ENCODE data around the gene ZNF335.
"Not testable (repeated sequence)": the region's sequence is repeated elsewhere in the genome, so short reads cannot be mapped to it uniquely, and the experiment has no call there.

The ZNF335 gene

DNA sequence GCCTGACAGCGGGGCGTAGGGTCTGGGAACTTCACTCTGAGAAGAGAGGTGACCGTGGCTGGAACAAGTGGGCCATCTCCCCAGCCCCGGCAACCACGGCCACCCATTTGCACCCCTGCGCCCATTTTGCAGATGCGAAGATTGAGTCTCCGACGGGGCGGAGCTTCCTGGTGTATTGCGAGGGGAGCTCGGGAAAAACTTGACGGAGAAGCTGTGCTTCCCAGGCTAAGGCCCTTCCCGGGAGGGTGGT is 653 bp downstream of the ZNF335 start:
- no peak for DNase-seq (ENCODE audit: low read depth)

GRCh38 chr20:45970646-45971424 is 1.2 kb downstream of the ZNF335 start:
- no peak for DNase-seq (ENCODE audit: low read depth)

DNA sequence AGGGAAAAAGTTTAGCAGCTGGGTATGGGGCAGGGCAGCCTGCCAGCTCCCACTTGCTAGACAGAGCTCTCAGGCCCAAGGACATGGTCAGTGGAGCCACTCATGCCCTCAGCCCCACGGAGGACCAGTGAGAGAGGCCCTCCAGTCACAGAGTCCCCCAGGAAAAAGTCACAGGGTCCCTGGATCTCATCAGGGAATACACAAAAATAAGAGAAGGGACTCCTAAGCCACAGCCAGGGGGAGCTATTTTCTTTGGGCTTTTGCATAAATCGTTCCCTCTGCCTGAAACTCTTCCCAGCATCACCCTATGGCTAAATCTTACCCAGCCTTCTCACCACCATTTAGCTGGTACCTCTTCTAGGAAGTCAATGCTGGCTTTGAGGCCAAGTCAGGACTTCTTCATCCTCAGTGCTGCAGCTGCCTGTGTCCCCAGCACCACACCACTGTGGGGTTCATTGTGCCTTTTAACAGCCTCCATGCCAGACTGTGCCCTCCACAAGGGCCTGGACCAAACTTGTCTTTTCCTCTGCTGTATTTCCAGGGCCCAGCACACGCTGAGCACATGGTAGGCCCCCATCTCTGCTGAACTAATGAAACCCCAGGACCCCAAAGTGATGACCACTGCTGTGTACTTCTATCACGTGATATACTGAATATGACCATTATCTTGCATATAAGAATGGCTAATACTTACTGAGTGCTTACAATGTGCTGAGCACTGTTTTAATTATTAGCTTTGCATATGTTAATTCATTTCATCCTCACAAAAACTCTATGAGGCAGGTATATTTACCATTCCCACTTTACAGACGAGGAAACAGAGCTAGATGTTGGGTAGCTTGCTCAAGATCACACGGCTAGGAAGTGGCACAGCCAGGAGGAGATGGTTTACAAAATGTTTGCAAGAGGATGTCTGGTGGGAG is 2.0 kb downstream of the ZNF335 start:
- DNase-seq (ENCODE audit: low read depth) = no peak

- DNase-seq (ENCODE audit: low read depth) = no peak
Measured at GRCh38 chr20:45968801-45969711, 2.9 kb downstream of the ZNF335 start.

DNA sequence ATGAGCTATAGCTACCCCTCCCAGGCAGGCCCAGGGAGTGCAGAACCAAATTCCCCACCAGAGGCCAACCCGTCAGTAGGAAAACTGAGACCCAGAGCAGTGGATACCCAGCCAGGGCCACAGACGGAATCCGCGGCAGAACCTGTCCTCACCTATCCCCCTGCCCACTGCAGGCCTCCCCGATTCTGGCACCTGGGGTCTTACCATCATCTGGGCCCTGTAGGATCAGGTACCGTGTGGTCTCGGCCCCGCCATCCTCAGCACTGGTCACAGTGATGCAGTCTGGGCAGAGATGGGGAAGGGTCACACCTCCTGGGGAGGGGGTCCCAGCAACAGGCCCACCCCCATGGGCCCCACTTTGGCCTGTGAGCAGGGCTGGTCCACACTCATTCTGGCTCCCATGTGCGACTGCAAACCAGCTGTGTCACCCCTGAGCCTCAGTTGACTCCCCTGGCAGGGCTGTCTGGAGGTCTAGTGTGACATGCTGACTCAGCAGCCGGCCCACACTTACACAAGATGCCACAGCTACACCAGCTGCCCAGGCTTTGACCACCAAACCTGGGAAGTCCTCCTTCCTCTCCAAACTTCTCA is 3.8 kb downstream of the ZNF335 start:
- no peak for DNase-seq (ENCODE audit: low read depth)

DNA sequence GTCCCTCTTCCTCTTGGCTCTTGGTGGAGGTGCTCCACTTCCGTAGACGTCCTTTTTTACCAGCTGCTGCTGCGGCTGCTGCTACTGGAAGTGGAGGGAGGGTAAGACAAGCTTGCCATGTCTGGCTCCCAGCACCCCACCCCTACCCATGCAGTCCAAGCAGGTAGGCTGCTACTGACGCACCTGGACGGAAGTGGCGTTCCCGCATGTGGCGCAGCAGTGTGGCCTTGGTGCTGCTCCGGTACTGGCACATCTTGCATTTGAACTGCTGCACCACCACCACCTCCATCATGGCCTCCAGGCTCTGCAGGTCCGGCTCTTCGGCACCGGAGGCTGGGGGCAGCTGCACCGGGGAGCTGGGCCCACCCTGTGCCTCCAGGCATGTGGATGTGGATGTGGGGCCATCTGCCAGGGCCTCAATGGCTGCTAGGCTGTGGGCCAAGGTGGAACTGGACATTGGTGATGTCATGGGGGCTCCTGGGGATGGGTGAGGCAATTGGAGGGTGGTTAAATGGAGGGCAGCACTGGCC is 4.4 kb downstream of the ZNF335 start:
- DNase-seq (ENCODE audit: low read depth) = no peak

DNA sequence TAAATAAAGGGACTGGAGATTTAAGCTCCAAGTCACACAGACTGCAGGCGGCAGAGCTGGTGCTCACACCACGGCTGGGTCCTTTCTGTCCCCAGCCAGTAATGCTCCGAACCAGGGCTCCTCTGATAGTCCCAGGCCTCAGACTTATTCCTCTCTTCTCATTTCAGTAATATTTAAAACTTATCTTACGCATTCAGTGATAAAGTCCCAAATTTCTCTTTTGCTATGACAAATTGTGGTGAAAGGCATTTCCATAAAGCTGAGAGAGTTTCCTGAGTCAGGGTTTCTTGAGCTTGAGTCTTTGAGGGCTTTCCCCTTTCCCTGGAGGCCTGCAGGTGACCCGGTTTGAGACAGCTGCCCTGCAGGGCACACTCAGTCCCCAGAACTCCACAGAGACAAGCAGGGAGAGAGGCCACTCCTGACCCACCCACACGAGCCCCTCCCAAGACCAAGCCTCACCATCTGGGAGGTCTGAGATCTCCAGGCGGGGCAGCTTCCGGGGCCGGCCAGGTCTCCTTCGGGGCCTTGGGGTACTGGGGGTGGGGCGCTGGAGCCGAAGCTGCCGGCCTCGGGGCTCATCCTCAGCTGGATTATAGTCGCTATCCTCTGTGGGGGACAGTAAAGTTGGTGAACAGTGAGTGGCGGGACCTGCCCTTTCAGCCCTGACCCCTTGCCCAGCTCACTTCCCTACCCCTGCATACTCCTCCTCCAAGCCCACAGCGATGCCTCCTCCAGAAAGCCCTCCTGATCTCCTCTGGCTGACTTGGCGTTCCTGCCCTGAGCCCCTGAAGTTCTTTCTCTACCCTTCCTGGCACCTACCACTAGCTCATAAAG is 6.6 kb downstream of the ZNF335 start:
- DNase-seq (ENCODE audit: low read depth) = no peak

DNA sequence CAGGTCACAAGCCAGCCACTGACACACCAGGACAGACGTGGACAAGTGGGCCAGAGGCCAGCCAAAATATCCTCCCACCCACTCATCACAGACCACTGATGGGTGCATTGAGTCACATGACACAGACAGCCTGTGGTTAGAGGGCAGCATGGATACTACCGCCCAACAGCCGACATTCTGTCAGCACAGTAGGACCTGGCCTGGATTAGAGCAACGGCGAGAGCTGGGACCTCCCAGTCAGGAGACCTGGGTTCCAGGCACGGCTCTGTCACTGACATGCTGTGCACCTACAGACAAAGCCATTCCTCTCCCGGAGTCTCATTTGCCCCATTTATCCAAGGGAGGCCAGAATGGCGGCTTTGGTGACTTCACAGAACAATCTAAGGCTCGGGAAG is 8.0 kb downstream of the ZNF335 start:
- DNase-seq (ENCODE audit: low read depth) = no peak

DNA sequence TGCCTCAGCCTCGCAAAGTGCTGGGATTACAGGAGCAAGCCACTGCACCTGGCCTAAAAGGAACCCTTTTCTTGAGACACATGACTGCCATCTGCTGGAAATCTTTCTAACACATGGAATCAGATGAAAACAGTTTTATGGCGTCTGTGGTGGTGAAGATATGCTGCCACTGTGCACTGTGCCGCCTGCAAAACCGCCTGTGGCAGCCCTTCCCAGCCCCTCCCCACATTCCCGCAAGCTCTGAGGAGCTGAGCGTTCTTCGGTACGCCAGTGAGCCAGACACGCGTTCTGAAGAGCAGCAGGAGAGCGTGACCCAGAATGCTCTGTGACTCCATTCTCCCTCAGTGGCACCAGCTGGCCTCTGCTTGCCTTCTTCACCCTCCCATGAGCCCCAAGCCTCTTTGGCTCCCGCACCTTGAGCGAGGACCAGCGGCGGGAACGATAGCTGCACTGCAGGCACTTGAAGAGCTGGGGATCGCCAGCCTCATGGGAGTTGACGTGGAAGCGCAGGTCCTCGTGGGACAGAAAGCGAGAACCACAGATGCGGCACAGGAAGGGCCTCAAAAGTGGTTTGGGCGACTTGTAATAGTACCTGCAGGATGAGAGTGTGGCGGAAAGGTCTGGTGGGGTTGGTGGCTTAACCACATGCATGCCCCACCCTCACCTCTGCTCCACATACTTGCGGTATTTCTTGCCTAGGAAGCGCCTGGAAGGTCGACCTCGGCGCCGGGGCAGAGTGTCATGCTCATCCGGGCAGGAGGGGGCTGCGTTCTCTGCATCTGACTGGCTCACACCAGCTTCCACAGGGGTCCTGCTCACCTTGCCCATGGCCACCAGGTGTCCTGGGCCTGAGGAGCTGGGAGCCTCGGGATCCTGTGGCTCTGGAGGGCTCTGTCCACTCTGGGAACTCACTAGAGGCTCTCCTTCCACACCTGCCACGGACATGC is 8.7 kb downstream of the ZNF335 start:
- DNase-seq (ENCODE audit: low read depth) = no peak

- no peak for DNase-seq (ENCODE audit: low read depth)
Measured at GRCh38 chr20:45962031-45962755, 9.8 kb downstream of the ZNF335 start.

GRCh38 chr20:45959956-45960630 is 11.9 kb downstream of the ZNF335 start:
- no peak for DNase-seq (ENCODE audit: low read depth)

- DNase-seq (ENCODE audit: low read depth) = no peak
Measured at GRCh38 chr20:45959126-45959525, 12.9 kb downstream of the ZNF335 start.

DNA sequence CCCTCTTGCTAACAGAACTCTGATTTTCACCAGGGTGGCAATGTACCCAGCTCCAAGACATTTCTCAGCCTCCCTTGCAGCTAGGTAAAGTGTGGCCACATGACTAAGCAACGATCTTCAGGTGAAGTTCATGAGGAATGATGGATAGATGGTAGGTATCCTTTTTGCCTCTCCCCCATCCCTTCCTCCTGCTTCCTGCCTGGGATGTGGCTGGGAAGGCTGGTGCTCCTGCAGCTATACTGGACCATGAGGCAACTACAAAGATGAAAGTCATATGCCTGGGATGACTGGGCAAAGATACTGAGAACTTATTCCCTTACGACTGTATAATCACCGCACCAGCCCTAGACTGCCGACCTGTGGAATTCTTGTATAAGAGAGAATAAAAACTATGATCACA is 13.4 kb downstream of the ZNF335 start:
- no peak for DNase-seq (ENCODE audit: low read depth)

GRCh38 chr20:45957021-45957941 is 14.7 kb downstream of the ZNF335 start:
- DNase-seq (ENCODE audit: low read depth) = no peak

- not testable (repeated sequence) for DNase-seq (ENCODE audit: low read depth)
Measured at GRCh38 chr20:45956326-45956725, 15.7 kb downstream of the ZNF335 start.

GRCh38 chr20:45953672-45954071 is 18.3 kb downstream of the ZNF335 start:
- DNase-seq (ENCODE audit: low read depth) = no peak

DNA sequence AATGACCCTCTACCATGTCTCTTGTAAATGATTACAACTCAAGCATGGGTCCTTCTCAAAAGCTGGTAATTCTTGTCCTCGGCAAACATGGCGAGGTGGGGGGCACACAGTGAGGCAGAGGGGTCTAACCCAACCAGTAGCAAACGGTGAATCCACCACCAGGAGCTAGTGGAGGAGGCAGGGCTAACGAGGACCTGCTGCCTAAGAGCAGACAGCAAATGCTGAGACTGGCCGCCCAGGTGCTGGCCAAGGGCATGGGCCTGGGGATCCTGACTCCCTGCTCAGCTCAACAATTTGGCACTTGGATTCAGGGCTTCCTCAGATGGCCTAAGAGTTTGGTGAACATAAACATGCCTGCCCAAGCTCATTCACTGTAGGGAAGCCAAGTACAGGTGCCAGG is 19.1 kb downstream of the ZNF335 start:
- DNase-seq (ENCODE audit: low read depth) = no peak

Measured in activated T-cell treated with anti-CD3 and anti-CD28 coated beads for 24 hours (primary cell).